ENCODE data around the gene NTN4.
"Not testable (repeated sequence)": the region's sequence is repeated elsewhere in the genome, so short reads cannot be mapped to it uniquely, and the experiment has no call there.

NTN4 gene

DNA sequence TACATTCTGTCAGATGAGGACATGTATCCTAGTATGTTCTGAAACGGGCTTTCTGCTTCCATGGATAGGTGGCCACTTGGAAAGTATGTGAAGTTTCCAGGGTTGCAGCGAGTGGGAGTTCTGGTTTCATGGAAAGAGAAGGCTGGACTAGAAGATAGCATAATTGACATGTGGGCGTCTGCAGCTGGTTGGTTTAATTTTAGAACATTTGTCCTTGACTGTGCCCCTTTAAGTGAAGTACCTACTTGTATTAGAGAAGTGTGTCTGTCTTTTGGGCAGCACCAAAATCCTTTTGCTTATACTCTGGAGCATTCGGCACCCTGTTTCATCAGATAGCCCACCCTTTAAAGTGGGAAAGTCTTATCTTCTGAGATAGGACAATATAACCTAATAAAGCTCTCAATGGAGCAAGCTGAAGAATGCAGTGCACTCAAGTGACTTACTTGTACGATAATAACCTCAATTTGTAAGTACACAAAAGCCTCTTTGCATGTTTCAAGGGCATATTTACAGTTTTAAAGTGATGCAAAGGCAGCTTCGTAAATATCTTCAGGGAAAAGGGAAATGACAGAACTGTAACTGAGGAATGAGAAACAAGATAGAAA lies 35.2 kb downstream of the NTN4 start:
- Mint-ChIP-seq H3K4me1 (ENCODE audit: low read depth) (no peaks in the 10 kb centered on the region), H3K9me3 (no peaks in the 10 kb centered on the region), H3K27ac (no peak overlapping the region), H3K4me3 (no peak overlapping the region), H3K36me3 (ENCODE audit: low read depth) (no peaks in the 10 kb centered on the region), H3K27me3 (no peaks in the 10 kb centered on the region)
- intact Hi-C loops (cut with micrococcal nuclease), result no loop called here

DNA sequence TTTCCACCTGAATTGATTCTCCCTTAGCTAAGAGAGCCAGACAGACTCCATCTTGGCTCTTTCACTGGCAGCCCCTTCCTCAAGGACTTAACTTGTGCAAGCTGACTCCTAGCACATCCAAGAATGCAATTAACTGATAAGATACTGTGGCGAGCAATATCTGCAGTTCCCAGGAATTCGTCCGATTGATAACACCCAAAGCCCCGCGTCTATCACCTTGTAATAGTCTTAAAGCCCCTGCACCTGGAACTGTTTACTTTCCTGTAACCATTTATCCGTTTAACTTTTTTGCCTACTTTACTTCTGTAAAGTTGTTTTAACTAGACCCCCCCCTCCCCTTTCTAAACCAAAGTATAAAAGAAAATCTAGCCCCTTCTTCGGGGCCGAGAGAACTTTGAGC lies 44.5 kb downstream of the NTN4 start:
- intact Hi-C loops (cut with micrococcal nuclease); H3K27ac Mint-ChIP-seq; H3K4me3 Mint-ChIP-seq; H3K36me3 Mint-ChIP-seq (ENCODE audit: low read depth); H3K4me1 Mint-ChIP-seq (ENCODE audit: low read depth); H3K27me3 Mint-ChIP-seq: not testable (repeated sequence)
- H3K9me3 Mint-ChIP-seq, result peaks cover 15% of the 10 kb centered on the region

DNA sequence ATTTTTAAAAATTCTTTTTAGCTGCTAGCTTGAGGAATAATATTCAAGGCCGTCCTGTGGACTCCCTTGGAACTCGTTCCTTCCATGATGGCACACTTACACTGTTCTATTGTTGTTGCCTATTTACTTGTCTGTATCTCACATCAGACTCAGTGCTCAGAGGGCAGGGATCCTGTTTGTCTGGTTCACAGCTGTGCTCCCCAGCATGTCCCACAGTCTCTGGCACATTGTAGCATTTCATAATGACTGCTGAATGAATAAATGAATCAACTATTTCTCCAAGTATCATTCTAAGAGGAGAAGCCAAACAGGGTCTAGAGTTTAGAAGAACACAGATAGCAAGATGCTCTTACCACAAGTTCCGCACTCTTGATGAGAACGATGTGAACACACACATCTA lies 48.0 kb downstream of the NTN4 start:
- no peak overlapping the region for H3K4me3 Mint-ChIP-seq
- no peak overlapping the region for H3K27ac Mint-ChIP-seq
- intact Hi-C loops (cut with micrococcal nuclease), result no loop called here
- no peaks in the 10 kb centered on the region for H3K36me3 Mint-ChIP-seq (ENCODE audit: low read depth)
- peaks cover 4% of the 10 kb centered on the region for H3K27me3 Mint-ChIP-seq
- H3K9me3 Mint-ChIP-seq, result peaks cover 15% of the 10 kb centered on the region
- H3K4me1 Mint-ChIP-seq (ENCODE audit: low read depth), result no peaks in the 10 kb centered on the region

DNA sequence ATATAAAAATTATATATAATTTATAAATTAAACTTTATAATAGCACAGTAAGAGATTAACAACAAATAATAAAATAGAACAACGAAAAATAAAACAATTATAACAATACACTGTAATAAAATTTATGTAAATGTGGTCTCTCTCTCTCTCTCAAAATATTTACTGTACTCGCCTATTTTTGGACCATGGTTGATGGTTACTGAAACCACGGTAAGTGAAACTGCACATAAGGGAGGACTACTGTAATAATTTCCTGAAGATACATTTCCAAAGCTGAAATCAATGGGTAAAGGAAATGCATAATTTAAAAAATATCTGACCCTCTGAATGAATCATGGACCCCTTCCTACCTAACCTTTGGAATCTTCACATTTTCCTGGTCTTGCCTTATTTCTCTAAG lies 48.9 kb downstream of the NTN4 start:
- Mint-ChIP-seq H3K27ac (no peak overlapping the region), H3K27me3 (peaks cover 4% of the 10 kb centered on the region), H3K9me3 (peaks cover 15% of the 10 kb centered on the region), H3K4me3 (no peak overlapping the region), H3K36me3 (ENCODE audit: low read depth) (no peaks in the 10 kb centered on the region), H3K4me1 (ENCODE audit: low read depth) (no peaks in the 10 kb centered on the region)
- intact Hi-C loops (cut with micrococcal nuclease), result no loop called here

DNA sequence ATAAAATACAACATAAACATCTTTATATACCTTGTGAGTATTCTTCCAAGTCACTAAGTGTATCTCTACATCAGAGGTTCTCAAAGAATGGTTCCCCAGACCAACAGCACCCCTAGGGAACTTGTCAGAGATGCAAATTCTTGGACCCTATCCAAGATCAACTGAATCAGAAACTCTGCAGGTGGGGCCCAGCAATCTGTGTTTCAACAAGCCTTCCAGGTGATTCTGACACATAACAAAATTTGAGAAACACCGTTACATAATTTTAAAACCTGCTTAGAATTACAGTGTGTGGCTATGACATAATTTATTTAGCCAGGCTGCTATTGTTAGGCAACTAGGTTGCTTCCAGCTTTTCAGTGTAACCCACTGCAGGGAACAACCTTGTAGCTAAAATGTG lies 49.8 kb downstream of the NTN4 start:
- H3K27ac Mint-ChIP-seq, result no peak overlapping the region
- peaks cover 2% of the 10 kb centered on the region for H3K27me3 Mint-ChIP-seq
- H3K9me3 Mint-ChIP-seq, result peaks cover 9% of the 10 kb centered on the region
- intact Hi-C loops (cut with micrococcal nuclease), result no loop called here
- no peak overlapping the region for H3K4me3 Mint-ChIP-seq
- H3K36me3 Mint-ChIP-seq (ENCODE audit: low read depth), result no peaks in the 10 kb centered on the region
- H3K4me1 Mint-ChIP-seq (ENCODE audit: low read depth), result no peaks in the 10 kb centered on the region

DNA sequence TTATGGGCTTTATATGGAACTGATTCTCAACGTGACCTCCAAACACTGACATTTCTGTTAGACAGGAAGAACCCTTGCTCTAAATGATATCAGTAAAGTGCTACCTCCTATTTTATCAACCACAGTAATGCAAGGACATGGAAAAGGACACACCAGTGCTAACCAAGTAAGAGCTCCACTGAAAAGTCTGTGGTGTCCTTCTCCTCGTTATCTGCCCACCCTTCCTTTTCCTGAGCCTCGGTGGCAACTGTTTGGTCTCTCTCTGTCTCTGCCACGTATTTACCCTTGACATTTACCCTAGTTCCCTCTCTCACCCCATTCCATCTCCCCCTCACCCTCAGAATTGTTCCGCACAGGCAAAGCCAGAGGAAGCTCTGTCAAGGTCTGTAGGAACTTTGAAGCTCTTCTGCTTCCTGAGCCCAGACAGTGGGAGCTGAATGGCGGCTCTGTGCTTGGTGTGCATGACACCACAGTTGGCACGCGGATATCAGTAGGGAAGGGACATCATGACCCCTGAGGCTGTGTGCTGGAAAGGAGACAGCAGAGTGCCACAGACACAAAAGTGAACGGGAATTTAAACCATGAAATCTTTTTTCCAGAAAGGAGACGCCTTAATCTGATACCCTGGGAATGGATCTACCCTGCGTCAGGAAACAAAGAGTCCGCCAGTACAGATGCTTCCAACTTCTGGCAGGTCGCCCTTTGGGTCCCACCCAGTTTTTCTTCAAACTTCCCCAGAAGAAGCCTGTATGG lies 50.8 kb downstream of the NTN4 start:
- H3K9me3 Mint-ChIP-seq, result no peaks in the 10 kb centered on the region
- no peaks in the 10 kb centered on the region for H3K27me3 Mint-ChIP-seq
- no peak overlapping the region for H3K27ac Mint-ChIP-seq
- no peak overlapping the region for H3K4me3 Mint-ChIP-seq
- no peaks in the 10 kb centered on the region for H3K4me1 Mint-ChIP-seq (ENCODE audit: low read depth)
- intact Hi-C loops (cut with micrococcal nuclease), result no loop called here
- H3K36me3 Mint-ChIP-seq (ENCODE audit: low read depth), result no peaks in the 10 kb centered on the region

DNA sequence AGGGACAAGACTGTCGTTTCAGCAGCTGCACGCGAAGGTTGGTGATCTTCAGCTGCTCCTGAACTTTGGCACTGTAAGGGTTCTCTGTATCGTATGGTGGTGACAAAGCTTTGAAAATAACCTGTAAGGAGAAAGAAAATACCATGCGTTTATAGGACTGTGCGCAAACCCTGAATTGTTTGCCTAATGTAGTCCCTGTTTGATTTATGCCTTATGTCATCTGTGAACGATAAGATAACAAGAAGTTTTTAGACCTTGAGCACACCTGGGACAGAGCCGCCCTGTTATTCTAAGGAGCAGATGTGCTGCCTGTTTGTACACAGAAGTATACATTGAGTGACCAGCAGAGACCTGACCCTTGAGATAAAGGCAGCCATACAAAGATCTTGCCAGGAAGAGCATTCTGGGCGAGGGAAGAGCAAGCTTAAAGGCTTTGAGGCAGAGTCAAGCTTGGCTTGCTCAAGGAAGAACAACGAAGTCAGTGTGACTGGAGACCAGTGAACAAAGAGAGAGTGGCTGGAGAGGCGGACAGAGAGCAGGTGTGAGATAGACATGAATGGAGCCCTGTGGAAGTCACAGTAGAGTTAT lies 52.4 kb downstream of the NTN4 start:
- Mint-ChIP-seq H3K27me3 (no peaks in the 10 kb centered on the region), H3K36me3 (ENCODE audit: low read depth) (no peaks in the 10 kb centered on the region), H3K27ac (no peak overlapping the region), H3K4me3 (no peak overlapping the region), H3K9me3 (no peaks in the 10 kb centered on the region), H3K4me1 (ENCODE audit: low read depth) (no peaks in the 10 kb centered on the region)
- intact Hi-C loops (cut with micrococcal nuclease), result no loop called here

DNA sequence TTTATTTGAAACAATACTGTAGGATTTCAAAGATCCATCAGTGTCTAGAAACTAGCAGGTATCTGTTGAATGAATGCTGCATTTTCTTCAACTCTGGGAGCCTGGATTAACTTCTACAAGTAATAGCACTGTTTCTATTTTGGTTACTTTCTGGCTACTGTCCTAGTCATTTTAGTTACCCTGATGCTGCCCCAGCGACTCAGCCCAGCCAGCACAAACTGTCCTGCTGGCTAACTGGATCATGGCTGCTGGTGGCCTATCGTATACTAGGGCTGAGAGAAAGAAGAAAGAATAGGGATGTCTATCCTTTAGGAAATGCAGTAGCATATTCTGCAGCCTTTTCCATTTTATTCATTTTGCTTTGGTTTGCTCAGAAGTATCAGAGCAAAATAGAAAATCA lies 53.9 kb downstream of the NTN4 start:
- H3K4me1 Mint-ChIP-seq (ENCODE audit: low read depth), result no peaks in the 10 kb centered on the region

DNA sequence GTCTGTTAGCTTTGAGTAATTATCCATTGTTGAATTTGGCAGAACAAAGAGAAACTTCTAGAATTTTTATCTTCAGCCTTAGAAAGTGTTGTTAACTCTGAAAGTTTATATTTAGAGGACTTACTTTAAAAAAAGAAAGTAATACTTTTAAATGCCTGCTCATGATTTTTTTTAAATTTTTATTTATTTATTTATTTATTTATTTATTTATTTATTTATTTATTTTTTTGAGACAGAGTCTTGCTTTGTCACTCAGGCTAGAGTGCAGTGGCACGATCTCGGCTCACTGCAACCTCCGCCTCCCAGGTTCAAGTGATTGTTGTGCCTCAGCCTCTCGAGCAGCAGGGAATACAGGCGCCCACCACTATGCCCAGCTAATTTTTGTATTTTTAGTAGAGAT lies 54.8 kb downstream of the NTN4 start:
- intact Hi-C loops (cut with micrococcal nuclease); H3K36me3 Mint-ChIP-seq (ENCODE audit: low read depth); H3K9me3 Mint-ChIP-seq; H3K27me3 Mint-ChIP-seq; H3K4me1 Mint-ChIP-seq (ENCODE audit: low read depth); H3K27ac Mint-ChIP-seq; H3K4me3 Mint-ChIP-seq: not testable (repeated sequence)

More for the DNA sequence above, 53.9 kb downstream of the NTN4 start:
- Mint-ChIP-seq H3K9me3 (no peaks in the 10 kb centered on the region), H3K36me3 (ENCODE audit: low read depth) (no peaks in the 10 kb centered on the region), H3K27ac (no peak overlapping the region), H3K27me3 (no peaks in the 10 kb centered on the region), H3K4me3 (no peak overlapping the region)
- intact Hi-C loops (cut with micrococcal nuclease), result no loop called here

DNA sequence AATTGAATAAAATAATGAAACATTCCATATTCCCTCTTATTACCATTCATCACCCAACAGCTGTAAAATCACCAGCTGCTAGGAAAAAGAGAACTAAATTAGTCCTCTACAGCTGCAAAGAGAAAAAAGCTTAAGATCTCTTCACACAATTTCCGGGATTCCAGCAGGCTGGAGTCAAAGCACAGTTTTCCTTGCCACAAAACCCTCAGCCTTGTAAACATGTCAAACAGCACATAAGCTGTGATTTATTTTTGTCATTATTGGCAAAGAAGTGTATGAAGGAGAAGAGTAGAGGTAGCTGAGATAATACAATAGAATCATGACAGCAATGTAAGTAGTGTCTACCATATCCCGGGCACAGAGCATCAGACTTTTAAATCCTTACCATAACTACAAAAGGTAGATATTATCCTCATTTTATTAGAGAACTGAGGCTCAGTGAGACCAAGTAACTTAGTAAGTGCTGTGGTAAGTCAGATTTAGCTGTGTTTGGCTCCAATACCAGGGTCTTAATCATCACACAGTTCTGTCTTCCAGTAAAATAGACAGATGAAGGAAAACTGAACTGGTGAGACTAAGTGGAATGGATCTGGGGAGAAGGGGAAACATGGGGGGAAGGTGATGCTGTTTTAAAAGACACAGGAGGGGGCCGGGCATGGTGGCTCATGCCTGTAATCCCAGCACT lies 57.3 kb downstream of the NTN4 start:
- H3K27ac Mint-ChIP-seq, result no peak overlapping the region
- no peaks in the 10 kb centered on the region for H3K36me3 Mint-ChIP-seq (ENCODE audit: low read depth)
- H3K4me1 Mint-ChIP-seq (ENCODE audit: low read depth), result no peaks in the 10 kb centered on the region
- H3K9me3 Mint-ChIP-seq, result no peaks in the 10 kb centered on the region
- H3K4me3 Mint-ChIP-seq, result no peak overlapping the region
- intact Hi-C loops (cut with micrococcal nuclease), result no loop called here
- H3K27me3 Mint-ChIP-seq, result no peaks in the 10 kb centered on the region

DNA sequence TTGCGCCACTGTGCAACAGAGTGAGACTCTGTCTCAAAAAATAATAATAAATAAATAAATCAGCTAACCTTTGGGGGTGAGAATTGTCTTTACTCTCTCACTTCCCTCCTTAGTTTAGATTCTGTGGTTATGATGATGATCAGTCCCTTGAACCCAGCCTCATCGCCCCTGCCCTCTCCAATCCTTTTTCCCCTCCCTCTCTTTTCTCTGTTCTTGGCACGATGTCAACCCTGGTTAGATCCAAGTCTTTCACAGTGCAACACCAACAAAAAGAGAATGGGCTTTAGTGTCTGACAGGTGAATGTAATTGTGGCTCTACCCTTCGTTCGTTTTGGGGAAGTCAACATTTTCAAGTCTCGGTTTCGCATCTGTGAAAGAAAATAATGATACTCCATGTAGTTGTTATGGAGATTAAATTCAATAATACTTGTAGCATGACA lies 59.0 kb downstream of the NTN4 start:
- Mint-ChIP-seq H3K27ac (no peak overlapping the region), H3K4me3 (no peak overlapping the region), H3K36me3 (ENCODE audit: low read depth) (no peaks in the 10 kb centered on the region), H3K9me3 (no peaks in the 10 kb centered on the region), H3K4me1 (ENCODE audit: low read depth) (no peaks in the 10 kb centered on the region), H3K27me3 (no peaks in the 10 kb centered on the region)
- intact Hi-C loops (cut with micrococcal nuclease), result no loop called here

DNA sequence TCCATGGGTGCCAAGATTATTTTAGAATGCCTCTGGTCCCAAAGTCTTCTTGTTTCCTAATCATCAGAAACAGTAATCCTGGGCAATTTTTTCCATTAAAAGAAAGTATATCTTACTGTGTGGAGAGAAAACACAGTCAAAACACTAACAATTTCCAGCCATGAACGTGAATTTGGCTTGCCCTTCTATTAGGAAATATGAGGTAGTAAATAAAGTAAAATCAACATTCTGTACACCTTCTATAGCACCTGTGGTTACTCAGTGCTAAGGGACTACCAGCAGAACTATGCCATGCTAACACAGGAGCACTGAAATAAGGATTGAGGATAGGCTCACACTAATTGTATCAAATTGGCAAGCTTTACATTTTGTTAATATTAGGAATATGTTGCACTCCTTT lies 60.1 kb downstream of the NTN4 start:
- intact Hi-C loops (cut with micrococcal nuclease), result no loop called here
- Mint-ChIP-seq H3K4me3 (no peak overlapping the region), H3K9me3 (no peaks in the 10 kb centered on the region), H3K4me1 (ENCODE audit: low read depth) (no peaks in the 10 kb centered on the region), H3K27me3 (no peaks in the 10 kb centered on the region), H3K27ac (no peak overlapping the region), H3K36me3 (ENCODE audit: low read depth) (no peaks in the 10 kb centered on the region)

DNA sequence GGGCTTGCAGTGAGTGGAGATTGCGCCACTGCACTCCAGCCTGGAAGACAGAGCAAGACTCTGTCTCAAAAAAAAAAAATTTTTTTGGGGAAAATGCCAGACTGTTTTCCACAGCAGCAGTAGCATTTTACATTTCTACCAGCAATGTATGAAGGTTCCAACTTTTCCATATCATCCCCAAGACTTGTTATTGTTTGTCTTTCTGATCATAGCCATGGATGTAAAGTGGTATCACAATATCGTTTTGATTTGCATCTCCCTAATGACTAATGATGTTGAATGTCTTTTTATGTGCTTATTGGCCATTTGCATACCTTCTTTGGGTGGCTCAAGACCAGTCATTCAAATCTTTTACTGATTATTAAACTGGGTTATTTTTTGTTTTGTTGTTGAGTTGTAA lies 63.7 kb downstream of the NTN4 start:
- Mint-ChIP-seq H3K36me3 (ENCODE audit: low read depth) (no peaks in the 10 kb centered on the region), H3K4me1 (ENCODE audit: low read depth) (no peaks in the 10 kb centered on the region), H3K27ac (no peak overlapping the region), H3K27me3 (no peaks in the 10 kb centered on the region), H3K9me3 (no peaks in the 10 kb centered on the region), H3K4me3 (no peak overlapping the region)
- intact Hi-C loops (cut with micrococcal nuclease), result no loop called here

DNA sequence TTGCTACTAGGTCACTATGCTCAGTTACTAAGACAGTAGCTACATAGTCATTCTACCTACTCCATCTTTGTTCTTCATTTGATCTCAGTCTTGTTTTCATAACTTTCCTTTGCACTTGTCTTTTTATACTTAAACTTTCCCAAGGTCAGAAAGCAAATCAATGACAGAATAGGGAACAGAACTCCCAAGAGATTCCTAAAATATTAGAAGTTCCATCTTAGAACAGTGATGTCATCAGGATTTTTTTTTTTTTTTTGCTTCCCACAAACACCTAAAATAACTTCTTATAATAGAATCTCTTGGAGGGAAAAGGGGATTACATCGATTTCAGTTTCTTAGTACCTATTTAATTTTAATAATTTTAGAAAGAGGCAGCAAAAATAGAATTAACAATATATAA lies 65.8 kb downstream of the NTN4 start:
- Mint-ChIP-seq H3K9me3 (no peaks in the 10 kb centered on the region), H3K4me3 (no peak overlapping the region), H3K27me3 (no peaks in the 10 kb centered on the region), H3K4me1 (ENCODE audit: low read depth) (no peaks in the 10 kb centered on the region), H3K27ac (no peak overlapping the region), H3K36me3 (ENCODE audit: low read depth) (no peaks in the 10 kb centered on the region)
- intact Hi-C loops (cut with micrococcal nuclease), result no loop called here
